GM12874 (cell line): ENCODE data around the gene ABCB10.

Source experiments
- CTCF ChIP-seq: IDR thresholded peaks from 2 replicates; pipeline ENCODE4 v1.5.1; 2011; ENCODE audit warnings: low read depth, mild to moderate bottlenecking, control low read depth, low read length, moderate library complexity; ENCODE audit not compliant: insufficient read depth

Gene ABCB10

DNA sequence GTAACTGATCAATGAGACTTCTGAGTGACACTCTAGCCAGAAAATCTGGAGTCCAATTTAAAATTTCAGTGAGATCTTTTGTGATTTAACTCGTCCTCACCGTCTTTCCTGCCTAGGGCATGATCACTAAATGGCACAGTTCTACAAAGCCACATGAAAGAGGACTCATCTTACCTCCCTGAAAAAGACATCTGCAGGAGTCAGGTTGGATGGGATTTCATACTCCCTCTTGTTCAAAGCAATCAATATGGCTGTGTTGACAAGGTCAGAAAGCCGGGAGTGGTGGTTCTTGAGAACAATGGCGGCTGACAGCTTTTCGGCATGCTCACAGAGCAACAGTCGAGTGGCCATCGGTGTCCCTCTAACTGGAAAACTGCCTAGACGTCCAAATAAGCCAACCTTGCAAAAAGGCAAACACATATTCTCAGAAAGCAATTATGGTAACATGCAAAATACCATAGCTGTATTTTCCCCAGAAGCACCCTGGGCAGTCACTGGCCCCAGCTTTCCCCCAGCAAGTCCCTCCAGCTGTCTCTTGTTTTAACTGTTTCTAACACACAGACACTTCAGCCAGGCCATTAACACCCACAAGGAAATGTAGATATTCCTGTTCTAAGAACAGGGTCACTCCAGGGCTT, 88.0 kb downstream of the ABCB10 start:
- no peak for TF ChIP-seq CTCF

GRCh38 chr1:229466887-229467286, 91.6 kb downstream of the ABCB10 start:
- TF ChIP-seq CTCF: no peak
